Measurements from ENCODE around the gene PKD1.

- no peak for TF ChIP-seq ZNF350 (tag by site-specific recombination; IDR thresholded peaks at IDR 0.05)
- TF ChIP-seq TCF7L2 (IDR thresholded peaks at IDR 0.05; ENCODE audit: borderline replicate concordance, low read depth, low read length): no peak
- TF ChIP-seq MZF1 (tag by site-specific recombination; IDR thresholded peaks at IDR 0.05; ENCODE audit: borderline replicate concordance): no peak
- TF ChIP-seq ZNF274 (IDR thresholded peaks at IDR 0.05; ENCODE audit: low read length): no peak
- TF ChIP-seq ZNF274 (tag by site-specific recombination; IDR thresholded peaks at IDR 0.05; ENCODE audit: borderline replicate concordance): no peak
- TF ChIP-seq, protein P1, sequence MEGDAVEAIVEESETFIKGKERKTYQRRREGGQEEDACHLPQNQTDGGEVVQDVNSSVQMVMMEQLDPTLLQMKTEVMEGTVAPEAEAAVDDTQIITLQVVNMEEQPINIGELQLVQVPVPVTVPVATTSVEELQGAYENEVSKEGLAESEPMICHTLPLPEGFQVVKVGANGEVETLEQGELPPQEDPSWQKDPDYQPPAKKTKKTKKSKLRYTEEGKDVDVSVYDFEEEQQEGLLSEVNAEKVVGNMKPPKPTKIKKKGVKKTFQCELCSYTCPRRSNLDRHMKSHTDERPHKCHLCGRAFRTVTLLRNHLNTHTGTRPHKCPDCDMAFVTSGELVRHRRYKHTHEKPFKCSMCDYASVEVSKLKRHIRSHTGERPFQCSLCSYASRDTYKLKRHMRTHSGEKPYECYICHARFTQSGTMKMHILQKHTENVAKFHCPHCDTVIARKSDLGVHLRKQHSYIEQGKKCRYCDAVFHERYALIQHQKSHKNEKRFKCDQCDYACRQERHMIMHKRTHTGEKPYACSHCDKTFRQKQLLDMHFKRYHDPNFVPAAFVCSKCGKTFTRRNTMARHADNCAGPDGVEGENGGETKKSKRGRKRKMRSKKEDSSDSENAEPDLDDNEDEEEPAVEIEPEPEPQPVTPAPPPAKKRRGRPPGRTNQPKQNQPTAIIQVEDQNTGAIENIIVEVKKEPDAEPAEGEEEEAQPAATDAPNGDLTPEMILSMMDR (tag by site-specific recombination; IDR thresholded peaks at IDR 0.05): no peak
These were observed 69.6 kb downstream of the PKD1 start for GRCh38 chr16:2066139-2066538.
